ENCODE measurements around the gene YOD1. TPM values are rescaled to one million over a fixed set of nuclear protein-coding genes. Genes with fewer than 3 reads are reported as not detected.

Gene YOD1
- total and polyA plus RNA-seq, 2 donors, result 10.5 to 11.5 TPM

DNA sequence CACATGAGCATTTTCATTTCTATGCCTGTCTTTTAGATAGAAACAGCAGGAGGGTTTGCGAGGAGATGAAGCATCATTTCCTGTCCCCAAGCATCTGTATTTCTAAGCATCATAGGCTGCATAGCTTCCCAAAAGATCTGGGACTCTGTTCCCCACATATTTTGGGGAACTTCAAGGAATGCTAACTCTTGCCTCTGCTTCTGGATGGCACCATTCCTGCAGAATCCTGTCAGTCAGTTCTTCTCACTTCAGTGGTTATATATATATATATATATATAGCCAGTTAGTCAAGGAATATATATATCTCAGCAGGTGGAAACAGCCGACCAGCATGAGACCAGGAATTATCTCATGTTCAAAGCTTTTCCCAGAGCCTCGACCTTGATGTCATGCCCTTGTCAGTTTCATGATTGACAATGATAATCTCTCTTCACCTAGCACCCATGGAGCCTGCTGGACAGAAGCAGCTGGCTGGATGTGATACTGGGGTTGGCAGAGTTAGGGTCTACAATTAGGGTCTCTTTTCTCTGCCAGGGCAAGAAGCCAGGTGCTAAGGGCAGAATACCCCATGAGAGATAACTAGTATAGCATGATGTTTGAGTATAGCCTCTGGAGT, 4.5 kb upstream of the YOD1 start:
- peak overlapping the region in 1 of 2 donors; percentile 36 for H3K27ac ChIP-seq (ENCODE audit: low read depth in 1 of 2, low read length in 1 of 2)
- peak overlapping the region in 1 of 2 donors; percentile 78 for H3K4me3 ChIP-seq (ENCODE audit: low read length in 2 of 2)
- peaks cover 36 to 52% of the 10 kb centered on the region in 2 donors for H3K4me1 ChIP-seq (ENCODE audit: control insufficient read depth in 2 of 2, insufficient read depth in 2 of 2, low read length in 2 of 2)
- H3K9me3 ChIP-seq (ENCODE audit: control insufficient read depth in 2 of 2, insufficient read depth in 1 of 2, low read length in 1 of 2), result no peaks in the 10 kb centered on the region
- peaks cover 0 to 6% of the 10 kb centered on the region in 2 donors for H3K27me3 ChIP-seq (ENCODE audit: control insufficient read depth in 2 of 2, insufficient read depth in 1 of 2, low read length in 1 of 2)
- 81% methylated on average over 3 of the region's 3 CpGs for WGBS
- no peak for DNase-seq (ENCODE audit: low read depth in 6 of 9, low spot score in 9 of 9)
- peaks cover 0 to 2% of the 10 kb centered on the region in 2 donors for H3K36me3 ChIP-seq (ENCODE audit: control insufficient read depth in 2 of 2, insufficient read depth in 2 of 2, low read length in 1 of 2)

DNA sequence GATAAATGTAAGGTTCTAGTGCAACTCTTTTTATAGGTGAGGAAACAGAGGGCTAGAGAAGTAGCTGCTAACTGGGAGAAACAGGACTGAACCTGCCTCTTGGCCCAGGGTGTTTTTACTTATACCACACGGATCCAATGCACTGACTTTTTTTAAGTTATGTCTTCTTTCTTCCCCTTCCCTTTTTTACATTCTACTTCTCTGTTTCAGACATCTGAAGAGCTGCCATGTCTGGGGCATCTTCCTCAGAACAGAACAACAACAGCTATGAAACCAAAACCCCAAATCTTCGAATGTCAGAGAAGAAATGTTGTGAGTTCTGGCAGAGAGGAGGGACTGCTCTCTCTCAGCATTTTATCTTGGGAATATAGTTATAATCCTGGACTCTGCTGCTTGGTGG, 3.5 kb upstream of the YOD1 start:
- H3K9me3 ChIP-seq (ENCODE audit: control insufficient read depth in 2 of 2, insufficient read depth in 1 of 2, low read length in 1 of 2), result no peaks in the 10 kb centered on the region
- peak overlapping the region; percentile 29 to 64 for H3K27ac ChIP-seq (ENCODE audit: low read depth in 1 of 2, low read length in 1 of 2)
- peaks cover 0 to 6% of the 10 kb centered on the region in 2 donors for H3K27me3 ChIP-seq (ENCODE audit: control insufficient read depth in 2 of 2, insufficient read depth in 1 of 2, low read length in 1 of 2)
- DNase-seq (ENCODE audit: low read depth in 6 of 9, low spot score in 9 of 9), result no peak
- WGBS, result 17% methylated on average over 2 of the region's 2 CpGs
- peaks cover 26 to 42% of the 10 kb centered on the region in 2 donors for H3K4me1 ChIP-seq (ENCODE audit: control insufficient read depth in 2 of 2, insufficient read depth in 2 of 2, low read length in 2 of 2)
- peaks cover 0 to under 1% of the 10 kb centered on the region in 2 donors for H3K36me3 ChIP-seq (ENCODE audit: control insufficient read depth in 2 of 2, insufficient read depth in 2 of 2, low read length in 1 of 2)
- peak overlapping the region in 1 of 2 donors; percentile 78 for H3K4me3 ChIP-seq (ENCODE audit: low read length in 2 of 2)

DNA sequence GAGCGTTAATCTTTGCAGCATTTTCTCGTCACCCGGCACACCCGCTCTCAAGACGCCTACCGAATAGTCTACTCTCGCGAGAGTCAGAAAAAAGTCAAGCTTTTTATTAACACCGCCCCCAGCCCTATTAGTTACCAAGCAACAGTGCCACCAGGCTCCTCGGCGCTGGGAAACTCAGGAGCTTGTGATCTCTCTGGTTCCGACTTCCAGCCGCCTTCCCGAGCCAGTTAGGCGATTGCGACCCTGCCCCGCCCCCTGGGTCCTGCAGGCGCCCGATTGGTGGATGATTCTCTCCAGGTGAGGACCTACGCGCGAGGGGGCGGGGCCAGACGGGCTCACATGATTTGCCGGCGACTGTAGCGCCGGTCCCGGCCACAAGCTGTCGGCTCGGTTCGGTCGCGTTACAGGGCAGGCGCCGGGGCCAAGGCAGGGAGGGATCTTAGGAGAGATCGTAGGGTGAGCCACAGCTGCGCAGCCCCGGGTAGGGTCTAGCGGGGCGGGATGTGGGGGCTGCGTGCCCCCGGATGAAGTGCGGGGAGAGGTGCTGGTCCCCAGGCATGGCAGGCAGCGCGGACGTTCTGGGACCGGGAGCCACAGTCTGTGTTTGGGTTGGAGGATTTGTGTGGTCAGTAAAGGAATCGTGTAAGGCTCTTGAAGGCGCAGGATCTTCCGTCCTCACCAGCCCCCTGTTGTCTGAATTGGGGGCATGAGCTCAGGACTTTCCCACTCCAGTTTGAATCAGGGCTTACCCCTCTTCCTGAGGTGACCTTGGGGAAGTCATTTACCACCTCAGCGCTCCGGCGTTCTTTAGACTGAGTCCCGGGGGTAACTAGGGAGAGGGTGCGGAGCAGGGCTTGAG, 2.1 kb upstream of the YOD1 start, which contains the start of gene PFKFB2:
Gene PFKFB2, plus strand, starts transcription at position 365 of the 859 bp plus-strand sequence. CDS start 1,443 bp downstream, outside the sequence.
- Histone ChIP-seq H3K27ac (ENCODE audit: low read depth in 1 of 2, low read length in 1 of 2) (peak within 1 kb of the TSS; percentile 81 to 89), H3K4me1 (ENCODE audit: control insufficient read depth in 2 of 2, insufficient read depth in 2 of 2, low read length in 2 of 2) (peaks cover 13 to 32% of the 10 kb centered on the region in 2 donors), H3K27me3 (ENCODE audit: control insufficient read depth in 2 of 2, insufficient read depth in 1 of 2, low read length in 1 of 2) (peaks cover 0 to 6% of the 10 kb centered on the region in 2 donors), H3K4me3 (ENCODE audit: low read length in 2 of 2) (peak within 1 kb of the TSS; percentile 74 to 78), H3K9me3 (ENCODE audit: control insufficient read depth in 2 of 2, insufficient read depth in 1 of 2, low read length in 1 of 2) (no peaks in the 10 kb centered on the region), H3K36me3 (ENCODE audit: control insufficient read depth in 2 of 2, insufficient read depth in 2 of 2, low read length in 1 of 2) (peaks cover 4 to 14% of the 10 kb centered on the region in 2 donors)
- peak in 7 of 9 donors; percentile 79 to 93 (median 86) for DNase-seq (ENCODE audit: low read depth in 6 of 9, low spot score in 9 of 9)
- WGBS, result 8% methylated on average over 56 of the region's 56 CpGs

DNA sequence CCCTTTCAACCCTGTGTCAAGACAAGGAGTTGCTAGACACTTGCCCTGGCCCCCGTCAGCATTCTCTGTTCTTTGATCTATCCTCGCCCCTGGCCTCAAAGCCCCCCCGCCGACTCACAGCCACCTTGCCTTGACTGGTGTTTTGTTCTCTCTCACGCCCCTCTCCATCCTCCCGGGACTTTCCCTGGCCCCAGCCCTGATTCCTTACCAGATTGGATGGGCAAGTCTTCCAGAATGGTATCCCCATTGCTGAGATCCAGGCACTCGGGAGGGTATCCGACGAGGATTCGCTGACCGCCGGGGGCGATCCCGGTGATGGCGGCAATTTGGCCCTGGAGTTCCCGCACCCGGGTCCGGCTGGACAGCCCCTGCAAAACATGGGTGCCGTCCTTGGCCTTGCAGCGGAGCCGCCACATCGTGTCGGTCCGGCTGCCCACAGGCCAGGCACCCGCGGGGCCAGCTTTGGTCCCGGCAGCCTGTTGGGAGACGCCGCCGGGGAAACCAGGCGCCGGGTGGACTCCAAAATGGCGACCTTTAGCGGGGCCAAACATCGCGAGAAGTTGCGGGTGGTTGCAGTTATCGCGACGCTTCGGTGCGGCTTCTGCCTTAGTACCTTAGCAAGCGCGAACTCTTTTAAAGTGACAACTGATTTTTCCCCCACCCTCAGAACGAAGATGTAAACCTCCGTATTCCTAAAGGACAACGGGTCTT, 373 bp downstream of the YOD1 start:
- Histone ChIP-seq H3K4me3 (ENCODE audit: low read length in 2 of 2) (peak overlapping the region; percentile 96 to 99), H3K9me3 (ENCODE audit: control insufficient read depth in 2 of 2, insufficient read depth in 1 of 2, low read length in 1 of 2) (no peaks in the 10 kb centered on the region), H3K4me1 (ENCODE audit: control insufficient read depth in 2 of 2, insufficient read depth in 2 of 2, low read length in 2 of 2) (peaks cover 10 to 31% of the 10 kb centered on the region in 2 donors), H3K27me3 (ENCODE audit: control insufficient read depth in 2 of 2, insufficient read depth in 1 of 2, low read length in 1 of 2) (peaks cover 0 to 6% of the 10 kb centered on the region in 2 donors), H3K36me3 (ENCODE audit: control insufficient read depth in 2 of 2, insufficient read depth in 2 of 2, low read length in 1 of 2) (peaks cover 4 to 25% of the 10 kb centered on the region in 2 donors), H3K27ac (ENCODE audit: low read depth in 1 of 2, low read length in 1 of 2) (peak overlapping the region; percentile 88 to 89)
- 1% methylated on average over 47 of the region's 47 CpGs for WGBS
- DNase-seq (ENCODE audit: low read depth in 6 of 9, low spot score in 9 of 9), result peak; percentile 77 to 97 (median 87)

DNA sequence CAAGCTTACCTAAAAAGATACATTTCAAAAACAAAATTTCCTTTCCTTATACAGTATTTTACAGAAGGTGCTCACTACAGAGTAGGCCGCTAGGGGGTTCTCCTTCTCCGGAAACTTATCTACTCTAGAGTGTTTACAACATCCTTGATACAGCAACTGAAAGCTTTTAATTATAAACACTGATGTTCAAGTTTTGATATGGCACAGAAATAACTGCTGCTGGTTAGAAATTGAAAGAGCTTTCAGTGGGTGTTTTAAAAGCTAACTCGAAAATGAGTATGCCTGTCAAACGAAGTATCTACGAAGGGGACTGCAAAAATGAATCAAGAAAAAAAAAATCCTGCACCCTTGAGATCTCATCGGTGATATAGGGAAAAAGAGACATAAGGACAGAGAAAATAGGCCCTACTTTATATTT, 1.0 kb downstream of the YOD1 start:
- Histone ChIP-seq H3K27me3 (ENCODE audit: control insufficient read depth in 2 of 2, insufficient read depth in 1 of 2, low read length in 1 of 2) (peaks cover 0 to 6% of the 10 kb centered on the region in 2 donors), H3K9me3 (ENCODE audit: control insufficient read depth in 2 of 2, insufficient read depth in 1 of 2, low read length in 1 of 2) (no peaks in the 10 kb centered on the region), H3K27ac (ENCODE audit: low read depth in 1 of 2, low read length in 1 of 2) (peak overlapping the region; percentile 88 to 89), H3K4me1 (ENCODE audit: control insufficient read depth in 2 of 2, insufficient read depth in 2 of 2, low read length in 2 of 2) (peaks cover 10 to 29% of the 10 kb centered on the region in 2 donors), H3K36me3 (ENCODE audit: control insufficient read depth in 2 of 2, insufficient read depth in 2 of 2, low read length in 1 of 2) (peaks cover 4 to 25% of the 10 kb centered on the region in 2 donors), H3K4me3 (ENCODE audit: low read length in 2 of 2) (peak overlapping the region; percentile 96 to 99)
- peak in 5 of 9 donors; percentile 50 to 86 (median 68) for DNase-seq (ENCODE audit: low read depth in 6 of 9, low spot score in 9 of 9)
- under 1% methylated on average over 6 of the region's 6 CpGs for WGBS

DNA sequence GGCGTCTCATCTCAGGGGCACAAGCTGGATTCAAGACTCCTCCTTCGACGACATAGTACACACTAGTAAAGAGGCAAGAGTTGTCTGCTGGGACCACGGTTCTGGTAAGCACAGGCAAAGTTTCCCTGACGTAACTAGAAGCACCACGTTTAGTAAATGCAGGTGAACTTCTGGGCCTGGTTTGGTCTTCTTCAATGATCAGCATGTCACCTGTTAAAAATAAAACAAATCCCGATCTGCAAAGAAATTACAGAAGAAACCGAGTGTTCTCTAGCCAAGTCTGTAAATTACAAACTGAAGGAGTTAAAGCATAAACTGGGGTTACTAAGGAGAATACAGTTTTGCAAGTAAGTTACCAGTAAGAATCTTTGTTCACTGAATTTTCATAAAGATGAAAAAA, 1.5 kb downstream of the YOD1 start:
- H3K27me3 ChIP-seq (ENCODE audit: control insufficient read depth in 2 of 2, insufficient read depth in 1 of 2, low read length in 1 of 2), result peaks cover 0 to 6% of the 10 kb centered on the region in 2 donors
- no peaks in the 10 kb centered on the region for H3K9me3 ChIP-seq (ENCODE audit: control insufficient read depth in 2 of 2, insufficient read depth in 1 of 2, low read length in 1 of 2)
- DNase-seq (ENCODE audit: low read depth in 6 of 9, low spot score in 9 of 9), result no peak
- WGBS, result 81% methylated on average over 8 of the region's 8 CpGs
- H3K36me3 ChIP-seq (ENCODE audit: control insufficient read depth in 2 of 2, insufficient read depth in 2 of 2, low read length in 1 of 2), result peaks cover 4 to 25% of the 10 kb centered on the region in 2 donors
- peak overlapping the region; percentile 96 to 99 for H3K4me3 ChIP-seq (ENCODE audit: low read length in 2 of 2)
- H3K27ac ChIP-seq (ENCODE audit: low read depth in 1 of 2, low read length in 1 of 2), result no peak overlapping the region
- H3K4me1 ChIP-seq (ENCODE audit: control insufficient read depth in 2 of 2, insufficient read depth in 2 of 2, low read length in 2 of 2), result peaks cover 10 to 28% of the 10 kb centered on the region in 2 donors

DNA sequence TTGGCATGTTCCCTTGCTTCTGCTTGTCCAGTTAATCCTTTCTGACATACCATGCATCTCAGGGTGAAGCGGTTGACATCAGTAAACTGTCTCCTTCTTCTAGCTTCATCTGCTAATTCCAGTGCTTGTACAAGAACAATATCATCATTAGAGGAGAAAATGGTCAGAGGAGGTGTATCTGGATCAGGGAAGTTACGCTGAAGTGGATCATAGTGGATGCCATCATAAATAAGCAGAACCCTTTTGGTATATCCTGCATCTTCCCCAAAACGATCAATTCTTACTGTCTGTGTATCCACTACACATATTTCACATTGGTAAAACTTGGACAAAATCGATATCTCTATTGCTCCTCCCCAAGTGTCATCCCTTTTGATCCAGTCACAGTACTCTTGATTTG, 2.0 kb downstream of the YOD1 start:
- no peak for DNase-seq (ENCODE audit: low read depth in 6 of 9, low spot score in 9 of 9)
- H3K27me3 ChIP-seq (ENCODE audit: control insufficient read depth in 2 of 2, insufficient read depth in 1 of 2, low read length in 1 of 2), result peaks cover 0 to 6% of the 10 kb centered on the region in 2 donors
- H3K4me3 ChIP-seq (ENCODE audit: low read length in 2 of 2), result no peak overlapping the region
- H3K4me1 ChIP-seq (ENCODE audit: control insufficient read depth in 2 of 2, insufficient read depth in 2 of 2, low read length in 2 of 2), result peaks cover 10 to 28% of the 10 kb centered on the region in 2 donors
- 95% methylated on average over 4 of the region's 4 CpGs for WGBS
- no peaks in the 10 kb centered on the region for H3K9me3 ChIP-seq (ENCODE audit: control insufficient read depth in 2 of 2, insufficient read depth in 1 of 2, low read length in 1 of 2)
- H3K27ac ChIP-seq (ENCODE audit: low read depth in 1 of 2, low read length in 1 of 2), result no peak overlapping the region
- peaks cover 4 to 25% of the 10 kb centered on the region in 2 donors for H3K36me3 ChIP-seq (ENCODE audit: control insufficient read depth in 2 of 2, insufficient read depth in 2 of 2, low read length in 1 of 2)

DNA sequence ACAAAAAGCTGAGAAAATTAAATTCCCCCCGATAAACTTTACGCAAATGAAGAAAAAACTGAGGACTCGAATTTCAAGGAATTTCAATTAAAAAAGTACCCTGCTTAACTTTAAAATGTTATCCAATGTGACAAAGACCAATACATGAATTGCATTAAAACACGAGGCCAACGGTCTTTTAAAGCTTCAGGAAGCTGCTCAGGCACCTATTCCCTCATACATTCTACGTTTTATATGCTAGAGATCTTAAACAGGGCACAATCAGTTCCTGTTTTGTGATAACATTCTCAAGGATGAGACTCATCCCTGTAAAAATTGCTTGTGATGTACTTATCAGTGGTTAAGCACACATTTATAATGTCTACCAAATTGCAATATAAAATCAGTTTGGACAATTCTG, 3.0 kb downstream of the YOD1 start:
- WGBS, result 89% methylated on average over 6 of the region's 6 CpGs
- H3K36me3 ChIP-seq (ENCODE audit: control insufficient read depth in 2 of 2, insufficient read depth in 2 of 2, low read length in 1 of 2), result peaks cover 4 to 29% of the 10 kb centered on the region in 2 donors
- H3K27me3 ChIP-seq (ENCODE audit: control insufficient read depth in 2 of 2, insufficient read depth in 1 of 2, low read length in 1 of 2), result peaks cover 0 to under 1% of the 10 kb centered on the region in 2 donors
- H3K9me3 ChIP-seq (ENCODE audit: control insufficient read depth in 2 of 2, insufficient read depth in 1 of 2, low read length in 1 of 2), result no peaks in the 10 kb centered on the region
- no peak for DNase-seq (ENCODE audit: low read depth in 6 of 9, low spot score in 9 of 9)
- no peak overlapping the region for H3K27ac ChIP-seq (ENCODE audit: low read depth in 1 of 2, low read length in 1 of 2)
- H3K4me3 ChIP-seq (ENCODE audit: low read length in 2 of 2), result peak overlapping the region in 1 of 2 donors; percentile 6
- H3K4me1 ChIP-seq (ENCODE audit: control insufficient read depth in 2 of 2, insufficient read depth in 2 of 2, low read length in 2 of 2), result peaks cover 10 to 21% of the 10 kb centered on the region in 2 donors

Data from thymus (tissue), 11 donors.